ENCODE data around the gene TRIML1. TPM values are rescaled to one million over a fixed set of nuclear protein-coding genes. Genes with fewer than 3 reads are reported as not detected.

Gene TRIML1
- total and polyA plus RNA-seq, 2 experiments from 2014 or later: not detected

DNA sequence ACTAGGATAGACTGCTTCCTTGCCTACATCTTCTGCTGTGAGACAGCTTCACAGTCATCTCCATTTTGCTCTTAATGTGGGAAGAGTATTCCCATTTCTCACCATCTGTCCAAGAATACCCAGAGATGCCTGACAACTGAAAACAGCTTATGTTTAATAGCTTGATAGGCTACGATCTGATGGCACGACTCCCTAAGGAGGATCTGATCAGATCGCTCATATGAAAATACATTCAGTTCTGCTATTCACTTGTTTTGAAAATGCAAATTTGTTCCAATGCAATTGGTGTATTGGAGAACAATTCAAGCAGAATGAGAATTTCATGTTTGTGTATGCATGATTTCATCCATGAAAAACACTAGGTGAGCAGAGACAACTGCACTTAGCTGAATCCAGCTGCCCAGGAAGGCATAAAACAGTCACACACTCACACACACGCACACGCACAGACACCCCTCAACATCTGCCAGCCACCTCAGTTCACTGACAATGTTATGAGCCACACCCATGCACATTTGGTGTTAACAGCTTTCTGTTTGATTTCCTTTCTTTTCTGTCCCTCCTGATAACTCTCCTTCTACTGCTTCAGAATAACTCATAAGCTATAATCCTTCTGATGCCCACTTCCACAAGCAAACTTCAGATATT lies 29.6 kb downstream of the TRIML1 start:
- H3K9me2 ChIP-seq (replicated peaks; ENCODE audit: insufficient read depth): no peaks in the 10 kb centered on the region
- no peak for DNase-seq (ENCODE audit: low spot score)
- no peak overlapping the region for H3K4me2 ChIP-seq
- H4K20me1 ChIP-seq (ENCODE audit: insufficient read depth, poor library complexity, severe bottlenecking): no peaks in the 10 kb centered on the region
- WGBS (ENCODE audit: low lambda C conversion rate, missing lambda C conversion rate): 85% methylated on average over 5 of the region's 5 CpGs
- TF ChIP-seq EZH2phosphoT487 (IDR thresholded peaks at IDR 0.05; ENCODE audit: low read depth, severe bottlenecking, unreplicated experiment) (no peak), EZH2 (IDR thresholded peaks at IDR 0.05; ENCODE audit: borderline replicate concordance) (no peak), CTCF (IDR thresholded peaks at IDR 0.05; ENCODE audit: poor library complexity) (no peak)
- no peaks in the 10 kb centered on the region for H3K36me3 ChIP-seq (replicated peaks; ENCODE audit: insufficient read depth, low read depth)
- H3K4me1 ChIP-seq (ENCODE audit: insufficient read depth): no peaks in the 10 kb centered on the region
- no peaks in the 10 kb centered on the region for H3K27me3 ChIP-seq
- H3K79me2 ChIP-seq: no peaks in the 10 kb centered on the region
- no peaks in the 10 kb centered on the region for H3K9me3 ChIP-seq (ENCODE audit: low read depth)
- no peak overlapping the region for H3K4me3 ChIP-seq
- H3K27ac ChIP-seq: no peak overlapping the region
- H2AFZ ChIP-seq: no peak overlapping the region

- no peaks in the 10 kb centered on the region for H3K9me3 ChIP-seq (ENCODE audit: low read depth)
- H2AFZ ChIP-seq: no peak overlapping the region
- no peak for DNase-seq (ENCODE audit: low spot score)
- 89% methylated on average over 2 of the region's 2 CpGs for WGBS (ENCODE audit: low lambda C conversion rate, missing lambda C conversion rate)
- H3K27me3 ChIP-seq: no peaks in the 10 kb centered on the region
- H3K79me2 ChIP-seq: no peaks in the 10 kb centered on the region
- no peaks in the 10 kb centered on the region for H3K9me2 ChIP-seq (replicated peaks; ENCODE audit: insufficient read depth)
- no peaks in the 10 kb centered on the region for H3K36me3 ChIP-seq (replicated peaks; ENCODE audit: insufficient read depth, low read depth)
- no peaks in the 10 kb centered on the region for H3K4me1 ChIP-seq (ENCODE audit: insufficient read depth)
- H3K4me2 ChIP-seq: no peak overlapping the region
- no peaks in the 10 kb centered on the region for H4K20me1 ChIP-seq (ENCODE audit: insufficient read depth, poor library complexity, severe bottlenecking)
- H3K27ac ChIP-seq: no peak overlapping the region
- TF ChIP-seq CTCF (IDR thresholded peaks at IDR 0.05; ENCODE audit: poor library complexity): no peak
- no peak for TF ChIP-seq EZH2phosphoT487 (IDR thresholded peaks at IDR 0.05; ENCODE audit: low read depth, severe bottlenecking, unreplicated experiment)
- TF ChIP-seq EZH2 (IDR thresholded peaks at IDR 0.05; ENCODE audit: borderline replicate concordance): no peak
- H3K4me3 ChIP-seq: no peak overlapping the region
Observed at GRCh38 chr4:188171551-188171950, 32.3 kb downstream of the TRIML1 start.

- Histone ChIP-seq H3K79me2 (no peaks in the 10 kb centered on the region), H3K9me2 (replicated peaks; ENCODE audit: insufficient read depth) (no peaks in the 10 kb centered on the region), H3K27me3 (no peaks in the 10 kb centered on the region), H3K4me1 (ENCODE audit: insufficient read depth) (no peaks in the 10 kb centered on the region), H3K4me2 (no peak overlapping the region), H3K27ac (no peak overlapping the region), H3K9me3 (ENCODE audit: low read depth) (no peaks in the 10 kb centered on the region), H2AFZ (no peak overlapping the region), H4K20me1 (ENCODE audit: insufficient read depth, poor library complexity, severe bottlenecking) (no peaks in the 10 kb centered on the region), H3K36me3 (replicated peaks; ENCODE audit: insufficient read depth, low read depth) (no peaks in the 10 kb centered on the region), H3K4me3 (no peak overlapping the region)
- TF ChIP-seq EZH2 (IDR thresholded peaks at IDR 0.05; ENCODE audit: borderline replicate concordance) (no peak), CTCF (IDR thresholded peaks at IDR 0.05; ENCODE audit: poor library complexity) (no peak), EZH2phosphoT487 (IDR thresholded peaks at IDR 0.05; ENCODE audit: low read depth, severe bottlenecking, unreplicated experiment) (no peak)
- 76% methylated on average over 6 of the region's 6 CpGs for WGBS (ENCODE audit: low lambda C conversion rate, missing lambda C conversion rate)
- no peak for DNase-seq (ENCODE audit: low spot score)
Observed at GRCh38 chr4:188175288-188175687, 36.0 kb downstream of the TRIML1 start.

Data from hepatocyte (in vitro differentiated cells).